Prostate gland (tissue), 2 donors: ENCODE measurements around the gene CAPNS2. TPM values are rescaled to one million over a fixed set of nuclear protein-coding genes. Genes with fewer than 3 reads are reported as not detected.

Experiments used
- DNase-seq: peaks from one replicate; pipeline ENCODE4 v3.0.0-alpha.2; 2019; ENCODE audit warnings: low spot score
- H3K27ac ChIP-seq, 2 donors: fragments of 200-600 bp; sonication (generic); 2 replicates each; pipeline ENCODE4 v1.5.1; 2017 to 2019
- H3K27me3 ChIP-seq: fragments of 200-600 bp; sonication (generic); replicated peaks from 2 replicates; pipeline ENCODE4 v1.5.1; 2019; ENCODE audit not compliant: insufficient read depth
- H3K36me3 ChIP-seq, 2 donors: fragments of 200-600 bp; sonication (generic); 1 replicate in 1 of 2; 2 replicates in 1 of 2; pipeline versions ENCODE4 v1.5.1 to v1.8.1; 2017 to 2019
- H3K4me1 ChIP-seq: fragments of 200-600 bp; sonication (generic); replicated peaks from 2 replicates; pipeline ENCODE4 v1.5.1; 2019
- H3K4me3 ChIP-seq, 2 donors: fragments of 200-600 bp; sonication (generic); 2 replicates each; pipeline ENCODE4 v1.5.1; 2017 to 2019
- H3K9me3 ChIP-seq: fragments of 200-600 bp; sonication (generic); 2 replicates; pipeline ENCODE4 v1.5.1; 2017
- CTCF ChIP-seq, 4 experiments: fragments of 200-600 bp in 2 of 4; fragments of 450-650 bp in 2 of 4; sonication (generic) in 2 of 4; IDR thresholded peaks; 1 replicate in 3 of 4; 2 replicates in 1 of 4; pipeline ENCODE4 v1.5.1; 2016 to 2019; ENCODE audit warnings: antibody characterized with exemption in 4 of 4, mild to moderate bottlenecking in 2 of 4, moderate library complexity in 2 of 4
- POLR2A ChIP-seq: fragments of 450-650 bp; IDR thresholded peaks from one replicate; pipeline ENCODE4 v1.6.1; 2016; ENCODE audit warnings: antibody characterized with exemption, mild to moderate bottlenecking
- POLR2AphosphoS5 ChIP-seq: sonication (generic); formaldehyde crosslinking; IDR thresholded peaks from one replicate; pipeline ENCODE4 v1.6.1; 2017; ENCODE audit warnings: antibody characterized with exemption
- WGBS: methylation state at CpG from one replicate; pipeline ENCODE4 v1.1.5; 2018; 5-methylcytosine and 5-hydroxymethylcytosine counted together
- intact Hi-C: fragments of 100-400 bp; cut with DNase I; formaldehyde crosslinking; loops from one replicate; pipeline ENCODE4 v1.14.2; 2022
- total RNA-seq, 2 donors: library from RNA; depleted of rRNA; stranded (reverse); fragments of >200 nt; gene quantifications; one replicate each; pipeline ENCODE4 v1.1.0, GENCODE V29; 2016

The CAPNS2 gene
- total RNA-seq, 2 donors from 2014 or later: 1.9 TPM; not detected in 1

GRCh38 chr16:55569025-55569424 is 2.5 kb downstream of the CAPNS2 start:
- Histone ChIP-seq H3K9me3 (no peaks in the 10 kb centered on the region), H3K27ac (peak overlapping the region in 1 of 2 donors; percentile 31), H3K27me3 (no peaks in the 10 kb centered on the region), H3K4me1 (no peaks in the 10 kb centered on the region), H3K36me3 (no peaks in the 10 kb centered on the region), H3K4me3 (no peak overlapping the region)
- intact Hi-C loops: no loop called here
- no peak for TF ChIP-seq POLR2AphosphoS5
- no peak for TF ChIP-seq POLR2A
- TF ChIP-seq CTCF (IDR thresholded peaks at IDR 0.05): no peak
- no peak for DNase-seq
- 23% methylated on average over 1 of the region's 1 CpG for WGBS

GRCh38 chr16:55570159-55570558 is 3.7 kb downstream of the CAPNS2 start:
- DNase-seq: no peak
- H3K36me3 ChIP-seq: no peaks in the 10 kb centered on the region
- H3K4me3 ChIP-seq: no peak overlapping the region
- no peaks in the 10 kb centered on the region for H3K27me3 ChIP-seq
- no peak overlapping the region for H3K27ac ChIP-seq
- H3K4me1 ChIP-seq: no peaks in the 10 kb centered on the region
- intact Hi-C loops: no loop called here
- H3K9me3 ChIP-seq: no peaks in the 10 kb centered on the region
- 69% methylated on average over 5 of the region's 5 CpGs for WGBS
- TF ChIP-seq POLR2A (no peak), POLR2AphosphoS5 (no peak), CTCF (IDR thresholded peaks at IDR 0.05) (no peak)

GRCh38 chr16:55571191-55571897 is 4.9 kb downstream of the CAPNS2 start:
- H3K4me3 ChIP-seq: no peak overlapping the region
- DNase-seq: no peak
- H3K27ac ChIP-seq: no peak overlapping the region
- intact Hi-C loops: no loop called here
- no peaks in the 10 kb centered on the region for H3K36me3 ChIP-seq
- H3K9me3 ChIP-seq: no peaks in the 10 kb centered on the region
- TF ChIP-seq POLR2A (no peak), POLR2AphosphoS5 (no peak), CTCF (IDR thresholded peaks at IDR 0.05) (no peak)
- no peaks in the 10 kb centered on the region for H3K27me3 ChIP-seq
- H3K4me1 ChIP-seq: no peaks in the 10 kb centered on the region
- WGBS: 30% methylated on average over 1 of the region's 1 CpG

- WGBS: 84% methylated on average over 4 of the region's 4 CpGs
- Histone ChIP-seq H3K27me3 (no peaks in the 10 kb centered on the region), H3K4me1 (no peaks in the 10 kb centered on the region), H3K4me3 (no peak overlapping the region), H3K27ac (no peak overlapping the region), H3K9me3 (no peaks in the 10 kb centered on the region), H3K36me3 (no peaks in the 10 kb centered on the region)
- intact Hi-C loops: no loop called here
- no peak for TF ChIP-seq POLR2A
- no peak for TF ChIP-seq CTCF (IDR thresholded peaks at IDR 0.05)
- no peak for TF ChIP-seq POLR2AphosphoS5
- no peak for DNase-seq
Measured at GRCh38 chr16:55572439-55572838, 6.0 kb downstream of the CAPNS2 start.

- no peak for DNase-seq
- TF ChIP-seq POLR2A: no peak
- no peak for TF ChIP-seq POLR2AphosphoS5
- TF ChIP-seq CTCF (IDR thresholded peaks at IDR 0.05): no peak
- no peak overlapping the region for H3K4me3 ChIP-seq
- H3K9me3 ChIP-seq: no peaks in the 10 kb centered on the region
- no peaks in the 10 kb centered on the region for H3K4me1 ChIP-seq
- 86% methylated on average over 2 of the region's 2 CpGs for WGBS
- H3K36me3 ChIP-seq: no peaks in the 10 kb centered on the region
- intact Hi-C loops: no loop called here
- H3K27ac ChIP-seq: no peak overlapping the region
- H3K27me3 ChIP-seq: no peaks in the 10 kb centered on the region
Measured at GRCh38 chr16:55574811-55575210, 8.3 kb downstream of the CAPNS2 start.
